HFFc6 (cell line): ENCODE data around the gene AP4E1. TPM values are rescaled to one million over a fixed set of nuclear protein-coding genes. Genes with fewer than 3 reads are reported as not detected.
"Not testable (repeated sequence)": the region's sequence is repeated elsewhere in the genome, so short reads cannot be mapped to it uniquely, and the experiment has no call there.

ENCODE experiments used
- DNase-seq: peaks from one replicate; pipeline ENCODE4 v3.0.0-alpha.2; 2018
- H3K27ac Mint-ChIP-seq: 2 replicates; pipeline ENCODE4 v1.8.0; 2020; ENCODE audit warnings: mild to moderate bottlenecking, mixed read lengths
- H3K27me3 Mint-ChIP-seq: 2 replicates; pipeline ENCODE4 v1.8.0; 2021; ENCODE audit warnings: mild to moderate bottlenecking, moderate library complexity, mixed read lengths; ENCODE audit not compliant: insufficient read depth
- H3K36me3 Mint-ChIP-seq: 2 replicates; pipeline ENCODE4 v1.8.0; 2021; ENCODE audit warnings: low read depth, mixed read lengths
- H3K4me1 Mint-ChIP-seq: 2 replicates; pipeline ENCODE4 v1.8.0; 2020; ENCODE audit warnings: low read depth, mixed read lengths
- H3K4me3 Mint-ChIP-seq: 2 replicates; pipeline ENCODE4 v1.8.0; 2020; ENCODE audit warnings: mild to moderate bottlenecking, moderate library complexity, mixed read lengths
- H3K9me3 Mint-ChIP-seq: 2 replicates; pipeline ENCODE4 v1.8.0; 2020; ENCODE audit warnings: mild to moderate bottlenecking, mixed read lengths
- CTCF ChIP-seq: fragments of 200-600 bp; sonication (generic); IDR thresholded peaks from 2 replicates; pipeline ENCODE4 v1.5.0; 2021; ENCODE audit warnings: antibody characterized with exemption, mild to moderate bottlenecking
- total RNA-seq, 6 experiments: library from RNA; stranded (reverse); fragmentation: NEBNext Ultra II Directional; extraction: Animal tissue kit (Norgen Biotek cat#: 25700); gene quantifications; 2 replicates in 1 of 6; 3 replicates in 5 of 6; pipeline ENCODE4 v1.2.3, GENCODE V29; 2021

The AP4E1 gene
- total RNA-seq, 6 experiments from 2014 or later, result 14.3 to 17.5 (median 16.2) TPM

GRCh38 chr15:50890751-50891150 lies 17.7 kb upstream of the AP4E1 start:
- Mint-ChIP-seq H3K36me3 (peaks cover 19% of the 10 kb centered on the region), H3K4me3 (no peak overlapping the region), H3K9me3 (peaks cover 24% of the 10 kb centered on the region), H3K4me1 (peaks cover 39% of the 10 kb centered on the region), H3K27ac (no peak overlapping the region), H3K27me3 (no peaks in the 10 kb centered on the region; the same call in 1 of the 2 replicates)
- no peak for TF ChIP-seq CTCF
- no peak for DNase-seq

DNA sequence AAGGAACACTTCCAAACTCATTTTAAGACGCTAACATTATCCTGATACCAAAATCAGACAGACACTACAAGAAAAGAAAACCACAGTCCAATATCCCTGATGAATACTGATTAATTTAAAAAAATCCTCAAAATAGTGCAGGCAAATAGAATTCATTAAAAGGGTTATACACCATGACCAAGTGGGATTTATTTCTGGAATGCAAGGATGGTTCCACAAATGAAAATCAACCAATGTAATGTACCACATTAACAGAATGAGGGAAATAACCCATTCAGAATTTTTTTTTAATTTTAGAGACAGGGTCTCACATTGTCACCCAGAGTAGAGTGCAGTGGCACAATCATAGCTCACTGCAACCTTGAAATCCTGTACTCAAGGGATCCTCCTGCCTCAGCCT lies 17.3 kb upstream of the AP4E1 start:
- no peak overlapping the region for H3K27ac Mint-ChIP-seq

GRCh38 chr15:50893976-50894375 lies 14.5 kb upstream of the AP4E1 start:
- Mint-ChIP-seq H3K4me3 (no peak overlapping the region), H3K27me3 (no peaks in the 10 kb centered on the region; the same call in 1 of the 2 replicates), H3K36me3 (peaks cover 19% of the 10 kb centered on the region), H3K4me1 (peaks cover 13% of the 10 kb centered on the region), H3K9me3 (peaks cover 24% of the 10 kb centered on the region), H3K27ac (no peak overlapping the region)
- no peak for DNase-seq
- no peak for TF ChIP-seq CTCF

More for the DNA sequence above, 17.3 kb upstream of the AP4E1 start:
- Mint-ChIP-seq H3K4me1 (peaks cover 35% of the 10 kb centered on the region), H3K36me3 (peaks cover 19% of the 10 kb centered on the region), H3K4me3 (no peak overlapping the region), H3K27me3 (no peaks in the 10 kb centered on the region; the same call in 1 of the 2 replicates), H3K9me3 (peaks cover 24% of the 10 kb centered on the region)
- no peak for DNase-seq
- TF ChIP-seq CTCF, result no peak

DNA sequence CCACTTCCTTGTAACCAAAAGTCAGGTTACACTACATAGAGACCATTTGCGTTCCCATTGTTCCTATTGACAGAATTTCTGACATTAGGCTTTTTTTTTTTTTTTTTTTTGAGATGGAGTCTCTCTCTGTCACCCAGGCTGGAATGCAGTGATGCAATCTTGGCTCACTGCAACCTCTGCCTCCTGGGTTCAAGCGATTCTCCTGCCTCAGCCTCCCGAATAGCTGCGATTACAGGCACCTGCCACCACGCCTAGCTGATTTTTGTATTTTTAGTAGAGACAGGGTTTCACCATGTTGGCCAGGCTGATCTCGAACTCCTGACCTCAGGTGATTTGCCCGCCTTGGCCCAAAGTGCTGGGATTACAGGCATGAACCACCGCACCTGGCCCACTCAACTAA lies 7.1 kb upstream of the AP4E1 start:
- H3K36me3 Mint-ChIP-seq, H3K9me3 Mint-ChIP-seq, H3K4me1 Mint-ChIP-seq, DNase-seq, H3K27ac Mint-ChIP-seq, H3K4me3 Mint-ChIP-seq, H3K27me3 Mint-ChIP-seq: not testable (repeated sequence)

GRCh38 chr15:50904211-50904610 lies 4.3 kb upstream of the AP4E1 start:
- Mint-ChIP-seq H3K27me3 (no peaks in the 10 kb centered on the region; the same call in 1 of the 2 replicates), H3K36me3 (peaks cover 4% of the 10 kb centered on the region), H3K27ac (no peak overlapping the region), H3K4me3 (no peak overlapping the region), H3K9me3 (no peaks in the 10 kb centered on the region), H3K4me1 (peaks cover 13% of the 10 kb centered on the region)
- no peak for TF ChIP-seq CTCF
- no peak for DNase-seq

- H3K4me1 Mint-ChIP-seq, result peaks cover 12% of the 10 kb centered on the region
- no peak overlapping the region for H3K27ac Mint-ChIP-seq
- peaks cover 6% of the 10 kb centered on the region for H3K36me3 Mint-ChIP-seq
- no peaks in the 10 kb centered on the region; the same call in 1 of the 2 replicates for H3K27me3 Mint-ChIP-seq
- no peak for TF ChIP-seq CTCF
- no peak for DNase-seq
- no peaks in the 10 kb centered on the region for H3K9me3 Mint-ChIP-seq
- H3K4me3 Mint-ChIP-seq, result no peak overlapping the region
Measured at GRCh38 chr15:50905055-50905454, 3.4 kb upstream of the AP4E1 start.
